Cardiac muscle cell (in vitro differentiated cells and primary cell): ENCODE measurements around the gene ZNF497. TPM values are rescaled to one million over a fixed set of nuclear protein-coding genes. Genes with fewer than 3 reads are reported as not detected.

ENCODE experiments used
- DNase-seq, 2 donors: peaks; one replicate each; pipeline versions ENCODE4 v3.0.0 to v3.0.0-alpha.2; 2010 to 2017; ENCODE audit warnings: low read depth in 1 of 2, low spot score in 1 of 2
- H3K27ac ChIP-seq: fragments of 200-600 bp; sonication (generic); 2 replicates; pipeline ENCODE4 v1.5.1; 2016
- H3K27me3 ChIP-seq: fragments of 200-600 bp; sonication (generic); 2 replicates; pipeline ENCODE4 v1.6.0; 2016; ENCODE audit warnings: control low read depth
- H3K36me3 ChIP-seq: fragments of 200-600 bp; sonication (generic); 2 replicates; pipeline ENCODE4 v1.5.1; 2016; ENCODE audit warnings: control low read depth
- H3K4me1 ChIP-seq: fragments of 200-600 bp; sonication (generic); 2 replicates; pipeline ENCODE4 v1.8.1; 2017; ENCODE audit warnings: low read depth, mild to moderate bottlenecking, mixed run types
- H3K4me3 ChIP-seq: fragments of 200-600 bp; sonication (generic); 2 replicates; pipeline ENCODE4 v1.5.1; 2016; ENCODE audit warnings: mild to moderate bottlenecking
- H3K9me3 ChIP-seq: fragments of 200-600 bp; sonication (generic); 2 replicates; pipeline ENCODE4 v1.5.1; 2017; ENCODE audit warnings: low read depth, mild to moderate bottlenecking, control low read depth
- polyA plus RNA-seq: library from polyadenylated mRNA; unstranded; fragments of >200 nt; fragmentation: Nextera tagmentation; extraction: Ambion mirVana; gene quantifications from 2 replicates; pipeline ENCODE4 v1.2.1, GENCODE V29; 2016
- total RNA-seq: library from RNA; depleted of rRNA; stranded (reverse); fragments of >200 nt; gene quantifications from 2 replicates; pipeline ENCODE4 v1.2.3, GENCODE V29; 2016
- TF ChIP-seq, protein P1 (sequence below): IDR thresholded peaks from 2 replicates; pipeline ENCODE4 v1.5.1; 2012; ENCODE audit warnings: low read depth, mild to moderate bottlenecking, low read length

Gene ZNF497
- total and polyA plus RNA-seq, 2 experiments from 2014 or later: 5.8 to 7.6 TPM

DNA sequence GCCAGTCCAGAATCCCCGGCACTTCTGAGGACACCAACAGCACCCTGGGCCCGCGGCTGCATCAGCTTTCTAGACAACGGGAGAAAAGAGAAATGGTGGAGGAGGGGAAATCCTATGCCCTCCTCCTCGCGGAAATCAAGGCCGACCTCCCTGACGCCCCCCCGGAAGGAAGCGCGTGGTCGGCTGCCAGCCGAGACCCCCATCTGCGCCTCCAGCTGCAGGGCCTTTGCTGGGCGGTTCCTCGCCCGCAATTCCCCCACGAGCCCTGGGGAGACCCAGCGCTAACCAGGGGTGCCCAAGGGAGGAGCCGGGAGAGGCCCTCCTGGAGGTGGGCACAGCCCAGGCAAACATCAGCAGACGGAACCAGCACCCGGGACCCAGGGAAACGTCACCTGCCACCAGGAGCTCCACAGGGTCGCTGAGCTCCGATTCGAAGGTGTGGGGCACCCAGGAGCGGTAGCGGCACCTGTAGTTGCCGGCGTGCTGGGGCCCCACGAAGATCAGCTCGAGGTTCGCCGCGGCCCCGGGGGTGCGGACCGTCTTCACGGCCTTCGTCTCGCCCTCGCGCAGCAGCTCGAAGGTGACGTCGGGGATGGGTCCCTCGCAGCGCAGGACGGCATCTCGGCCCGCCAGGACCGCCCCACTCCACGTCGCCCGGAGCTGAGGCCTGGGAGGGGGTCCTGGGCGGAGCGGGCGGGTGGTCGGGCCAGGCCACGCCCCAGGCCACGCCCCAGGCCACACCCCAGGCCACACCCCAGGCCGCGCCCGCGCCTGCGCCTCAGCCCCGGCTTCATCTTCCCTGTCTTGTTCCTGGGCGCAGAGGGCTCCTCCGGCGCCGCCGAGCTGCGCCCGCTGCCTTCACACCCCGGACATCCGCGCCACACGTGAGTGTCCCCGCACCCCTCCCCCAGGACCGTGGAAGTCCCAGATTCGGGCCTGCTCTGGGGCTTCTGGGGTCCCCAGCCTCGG is 15.3 kb downstream of the ZNF497 start:
- Histone ChIP-seq H3K27me3 (no peaks in the 10 kb centered on the region), H3K27ac (no peak overlapping the region)

DNA sequence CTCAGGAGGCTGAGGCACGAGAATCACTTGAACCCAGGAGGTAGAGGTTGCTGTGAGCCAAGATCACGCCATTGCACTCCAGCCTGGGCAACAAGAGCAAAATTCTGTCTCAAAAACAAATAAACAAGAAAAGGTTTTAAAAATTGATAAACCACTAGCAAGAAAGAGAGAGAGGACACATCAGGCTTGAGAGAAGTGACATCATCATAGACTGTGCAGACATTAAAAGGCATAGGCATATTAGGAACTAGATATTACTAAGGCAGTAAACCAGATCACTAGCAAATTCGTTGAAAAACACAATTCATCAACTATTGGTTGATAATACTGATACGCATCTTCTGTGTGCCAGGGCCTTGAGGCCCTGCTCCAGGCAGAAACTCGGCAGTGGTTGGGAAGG is 17.0 kb downstream of the ZNF497 start:
- H3K4me3 ChIP-seq: no peak overlapping the region

More for the DNA sequence above, 15.3 kb downstream of the ZNF497 start:
- TF ChIP-seq, protein P1, sequence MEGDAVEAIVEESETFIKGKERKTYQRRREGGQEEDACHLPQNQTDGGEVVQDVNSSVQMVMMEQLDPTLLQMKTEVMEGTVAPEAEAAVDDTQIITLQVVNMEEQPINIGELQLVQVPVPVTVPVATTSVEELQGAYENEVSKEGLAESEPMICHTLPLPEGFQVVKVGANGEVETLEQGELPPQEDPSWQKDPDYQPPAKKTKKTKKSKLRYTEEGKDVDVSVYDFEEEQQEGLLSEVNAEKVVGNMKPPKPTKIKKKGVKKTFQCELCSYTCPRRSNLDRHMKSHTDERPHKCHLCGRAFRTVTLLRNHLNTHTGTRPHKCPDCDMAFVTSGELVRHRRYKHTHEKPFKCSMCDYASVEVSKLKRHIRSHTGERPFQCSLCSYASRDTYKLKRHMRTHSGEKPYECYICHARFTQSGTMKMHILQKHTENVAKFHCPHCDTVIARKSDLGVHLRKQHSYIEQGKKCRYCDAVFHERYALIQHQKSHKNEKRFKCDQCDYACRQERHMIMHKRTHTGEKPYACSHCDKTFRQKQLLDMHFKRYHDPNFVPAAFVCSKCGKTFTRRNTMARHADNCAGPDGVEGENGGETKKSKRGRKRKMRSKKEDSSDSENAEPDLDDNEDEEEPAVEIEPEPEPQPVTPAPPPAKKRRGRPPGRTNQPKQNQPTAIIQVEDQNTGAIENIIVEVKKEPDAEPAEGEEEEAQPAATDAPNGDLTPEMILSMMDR: no peak
- Histone ChIP-seq H3K36me3 (no peaks in the 10 kb centered on the region), H3K9me3 (no peaks in the 10 kb centered on the region), H3K4me3 (peak overlapping the region; percentile 53), H3K4me1 (no peaks in the 10 kb centered on the region)
- DNase-seq: peak; percentile 77 to 91

DNA sequence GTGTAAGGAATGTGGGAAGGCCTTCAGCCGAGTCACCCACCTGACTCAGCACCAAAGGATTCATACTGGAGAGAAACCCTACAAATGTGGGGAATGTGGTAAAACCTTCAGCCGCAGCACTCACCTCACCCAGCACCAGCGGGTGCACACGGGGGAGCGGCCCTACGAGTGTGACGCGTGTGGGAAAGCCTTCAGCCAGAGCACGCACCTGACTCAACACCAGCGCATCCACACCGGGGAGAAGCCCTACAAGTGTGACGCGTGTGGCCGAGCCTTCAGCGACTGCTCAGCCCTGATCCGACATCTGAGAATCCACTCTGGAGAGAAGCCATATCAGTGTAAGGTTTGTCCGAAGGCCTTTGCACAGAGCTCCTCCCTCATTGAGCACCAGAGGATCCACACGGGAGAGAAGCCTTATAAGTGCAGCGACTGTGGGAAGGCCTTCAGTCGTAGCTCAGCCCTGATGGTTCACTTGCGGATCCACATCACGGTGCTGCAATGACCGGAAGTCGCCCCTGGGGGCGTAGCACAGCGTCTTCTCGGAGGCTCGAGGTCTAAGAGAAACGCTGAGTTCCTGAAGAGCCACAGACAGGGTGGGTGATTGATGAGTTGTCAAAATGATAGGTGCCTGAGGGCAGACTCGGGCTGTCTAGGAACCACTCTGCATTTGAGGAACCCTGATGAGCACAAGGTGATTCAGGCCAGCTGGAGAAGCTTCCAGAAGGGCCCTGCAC is 23.6 kb downstream of the ZNF497 start:
- Histone ChIP-seq H3K27ac (no peak overlapping the region), H3K36me3 (peaks cover 6% of the 10 kb centered on the region), H3K4me3 (no peak overlapping the region), H3K27me3 (no peaks in the 10 kb centered on the region), H3K4me1 (no peaks in the 10 kb centered on the region), H3K9me3 (no peaks in the 10 kb centered on the region)
- TF ChIP-seq, protein P1: no peak
- DNase-seq: peak in 1 of 2 donors; percentile 30

More for the DNA sequence above, 17.0 kb downstream of the ZNF497 start:
- Histone ChIP-seq H3K36me3 (no peaks in the 10 kb centered on the region), H3K4me1 (no peaks in the 10 kb centered on the region), H3K27me3 (no peaks in the 10 kb centered on the region), H3K9me3 (no peaks in the 10 kb centered on the region), H3K27ac (no peak overlapping the region)
- TF ChIP-seq, protein P1: no peak
- DNase-seq: no peak

DNA sequence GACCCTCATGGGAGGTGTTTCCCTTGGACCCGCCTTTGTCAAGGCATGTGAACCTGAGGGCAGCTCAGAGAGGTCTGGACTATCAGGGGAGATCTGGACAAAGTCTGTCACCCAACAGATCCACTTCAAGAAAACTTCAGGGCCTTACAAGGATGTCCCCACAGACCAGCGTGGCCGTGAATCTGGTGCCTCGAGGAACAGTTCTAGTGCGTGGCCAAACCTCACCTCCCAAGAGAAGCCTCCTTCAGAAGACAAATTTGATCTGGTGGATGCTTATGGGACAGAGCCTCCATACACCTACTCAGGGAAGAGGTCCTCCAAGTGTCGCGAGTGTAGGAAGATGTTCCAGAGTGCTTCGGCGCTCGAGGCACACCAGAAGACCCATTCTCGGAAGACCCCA is 24.2 kb downstream of the ZNF497 start:
- TF ChIP-seq, protein P1: no peak
- H3K4me1 ChIP-seq: no peaks in the 10 kb centered on the region
- H3K27ac ChIP-seq: no peak overlapping the region
- no peak for DNase-seq
- no peak overlapping the region for H3K4me3 ChIP-seq
- peaks cover 6% of the 10 kb centered on the region for H3K36me3 ChIP-seq
- no peaks in the 10 kb centered on the region for H3K9me3 ChIP-seq
- H3K27me3 ChIP-seq: no peaks in the 10 kb centered on the region

DNA sequence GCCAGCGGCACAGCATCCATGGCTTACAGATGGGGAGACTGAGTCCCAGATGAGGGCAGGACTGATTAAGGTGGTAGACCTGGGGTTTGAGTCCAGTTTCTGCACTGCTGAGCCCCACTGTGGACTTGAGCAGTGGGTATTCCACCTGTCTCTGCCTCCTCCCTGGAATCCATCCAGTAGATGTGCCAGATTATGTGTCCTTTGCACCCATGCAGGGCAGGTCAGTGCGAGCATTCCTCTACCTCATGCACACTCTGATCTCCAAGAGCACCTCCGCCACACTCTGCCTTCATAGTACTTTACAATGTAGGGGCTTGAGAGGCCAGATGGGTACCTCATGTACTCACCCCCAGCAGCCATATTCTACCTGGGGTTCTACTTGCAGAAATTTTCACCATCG is 25.7 kb downstream of the ZNF497 start:
- TF ChIP-seq, protein P1: no peak
- H3K4me1 ChIP-seq: no peaks in the 10 kb centered on the region
- H3K4me3 ChIP-seq: no peak overlapping the region
- H3K36me3 ChIP-seq: peaks cover 6% of the 10 kb centered on the region
- H3K9me3 ChIP-seq: no peaks in the 10 kb centered on the region
- DNase-seq: no peak
- no peaks in the 10 kb centered on the region for H3K27me3 ChIP-seq
- H3K27ac ChIP-seq: no peak overlapping the region
